HepG2 (cell line): ENCODE results near the gene TPI1. TPM values are rescaled to one million over a fixed set of nuclear protein-coding genes. Genes with fewer than 3 reads are reported as not detected.

Experiments
- CHCHD3 ChIP-seq: sonication (generic); formaldehyde crosslinking; IDR thresholded peaks from 2 replicates; pipeline ENCODE4 v1.8.0; 2022; ENCODE audit warnings: mild to moderate bottlenecking, missing genetic modification reagents, moderate library complexity
- FLYWCH1 ChIP-seq: sonication (generic); formaldehyde crosslinking; IDR thresholded peaks from 2 replicates; pipeline ENCODE4 v1.8.1; 2023; ENCODE audit warnings: mild to moderate bottlenecking, missing genetic modification reagents
- HOXD1 ChIP-seq: sonication (generic); formaldehyde crosslinking; IDR thresholded peaks from 2 replicates; pipeline ENCODE4 v1.5.0; 2020; ENCODE audit warnings: missing genetic modification reagents
- KAT7 ChIP-seq: IDR thresholded peaks from 2 replicates; pipeline ENCODE4 v1.6.1; 2018; ENCODE audit warnings: borderline replicate concordance, missing compliant biosample characterization
- KDM5A ChIP-seq: fragments of 200-600 bp; sonication (generic); IDR thresholded peaks from 2 replicates; pipeline ENCODE4 v1.7.0; 2018; ENCODE audit warnings: antibody characterized with exemption, mild to moderate bottlenecking, low read length, borderline replicate concordance
- KLF12 ChIP-seq: sonication (generic); formaldehyde crosslinking; IDR thresholded peaks from 2 replicates; pipeline ENCODE4 v1.4.0; 2020; ENCODE audit warnings: missing genetic modification reagents, borderline replicate concordance
- NBN ChIP-seq: fragments of 450-650 bp; conservative IDR thresholded peaks from 2 replicates; pipeline ENCODE4 v1.6.1; 2017
- NFE2L1 ChIP-seq: sonication (generic); formaldehyde crosslinking; IDR thresholded peaks from 2 replicates; pipeline ENCODE4 v1.4.0; 2020; ENCODE audit warnings: missing genetic modification reagents, mild to moderate bottlenecking, borderline replicate concordance
- NFRKB ChIP-seq: fragments of 450-650 bp; IDR thresholded peaks from 2 replicates; pipeline ENCODE4 v1.6.1; 2017
- REXO4 ChIP-seq: sonication (generic); formaldehyde crosslinking; IDR thresholded peaks from 2 replicates; pipeline ENCODE4 v1.8.0; 2022; ENCODE audit warnings: missing genetic modification reagents, mild to moderate bottlenecking, borderline replicate concordance
- THAP11 ChIP-seq: IDR thresholded peaks from 2 replicates; pipeline ENCODE4 v1.6.1; 2016; ENCODE audit warnings: missing biosample characterization, missing genetic modification reagents
- ZFP36L1 ChIP-seq: sonication (generic); formaldehyde crosslinking; IDR thresholded peaks from 2 replicates; pipeline ENCODE4 v1.8.0; 2022; ENCODE audit warnings: mild to moderate bottlenecking, missing genetic modification reagents, moderate library complexity
- ZFX ChIP-seq: sonication (generic); formaldehyde crosslinking; IDR thresholded peaks from 2 replicates; pipeline ENCODE4 v1.4.0; 2020; ENCODE audit warnings: mild to moderate bottlenecking, low read depth, missing genetic modification reagents, moderate library complexity
- ZMYM4 ChIP-seq: sonication (generic); formaldehyde crosslinking; IDR thresholded peaks from 2 replicates; pipeline ENCODE4 v1.8.1; 2023; ENCODE audit warnings: mild to moderate bottlenecking, missing genetic modification reagents
- ZNF180 ChIP-seq: sonication (generic); formaldehyde crosslinking; IDR thresholded peaks from 2 replicates; pipeline ENCODE4 v1.4.0; 2020; ENCODE audit warnings: low read depth, missing genetic modification reagents, borderline replicate concordance
- ZNF230 ChIP-seq: sonication (generic); formaldehyde crosslinking; IDR thresholded peaks from 2 replicates; pipeline ENCODE4 v1.4.0; 2020; ENCODE audit warnings: mild to moderate bottlenecking, missing genetic modification reagents
- ZNF317 ChIP-seq: sonication (generic); formaldehyde crosslinking; IDR thresholded peaks from 2 replicates; pipeline ENCODE4 v1.5.0; 2020; ENCODE audit warnings: mild to moderate bottlenecking, missing genetic modification reagents
- ZNF496 ChIP-seq: sonication (generic); formaldehyde crosslinking; IDR thresholded peaks from 2 replicates; pipeline ENCODE4 v1.8.1; 2023; ENCODE audit warnings: mild to moderate bottlenecking, moderate library complexity, missing genetic modification reagents; ENCODE audit not compliant: insufficient replicate concordance
- ZNF713 ChIP-seq: sonication (generic); formaldehyde crosslinking; IDR thresholded peaks from 2 replicates; pipeline ENCODE4 v1.4.0; 2020; ENCODE audit warnings: mild to moderate bottlenecking, missing genetic modification reagents
- polyA plus RNA-seq, 8 experiments: library from polyadenylated mRNA; depleted of rRNA in 3 of 8; stranded (reverse) in 7 of 8; unstranded in 1 of 8; fragments of >200 nt; fragmentation: Illumina TruSeq in 4 of 8; extraction: Trizol in 4 of 8; gene quantifications; 2 replicates each; pipeline versions ENCODE4 v1.2.1 to v1.2.3, GENCODE V29; 2011 to 2016; ENCODE audit warnings: low read depth in 4 of 8, missing spikeins in 1 of 8, mixed read lengths in 1 of 8; ENCODE audit not compliant: insufficient read depth in 1 of 8
- total RNA-seq, 5 experiments: library from RNA; depleted of rRNA; stranded (reverse); fragments of >200 nt; fragmentation: Illumina TruSeq; extraction: Trizol; gene quantifications; 2 replicates each; pipeline ENCODE4 v1.2.3, GENCODE V29; 2016; ENCODE audit warnings: low read depth in 1 of 5
- TF ChIP-seq, protein P1 (sequence below): IDR thresholded peaks from 2 replicates; pipeline ENCODE4 v1.6.1; 2012; ENCODE audit warnings: low read length, improper control_type of control experiment
- TF ChIP-seq, protein P2 (sequence below): sonication (generic); formaldehyde crosslinking; conservative IDR thresholded peaks from 2 replicates; pipeline ENCODE4 v1.5.0; 2020; ENCODE audit warnings: missing genetic modification reagents
- TF ChIP-seq, protein P3 (sequence below): fragments of 450-650 bp; IDR thresholded peaks from 2 replicates; pipeline ENCODE4 v1.6.1; 2017; ENCODE audit warnings: mild to moderate bottlenecking

Gene TPI1
- total and polyA plus RNA-seq, 2 of the 13 experiments (the other 11 are each of a cell fraction or from before 2014, with no cell fraction given), result 945 to 2,535 TPM

DNA sequence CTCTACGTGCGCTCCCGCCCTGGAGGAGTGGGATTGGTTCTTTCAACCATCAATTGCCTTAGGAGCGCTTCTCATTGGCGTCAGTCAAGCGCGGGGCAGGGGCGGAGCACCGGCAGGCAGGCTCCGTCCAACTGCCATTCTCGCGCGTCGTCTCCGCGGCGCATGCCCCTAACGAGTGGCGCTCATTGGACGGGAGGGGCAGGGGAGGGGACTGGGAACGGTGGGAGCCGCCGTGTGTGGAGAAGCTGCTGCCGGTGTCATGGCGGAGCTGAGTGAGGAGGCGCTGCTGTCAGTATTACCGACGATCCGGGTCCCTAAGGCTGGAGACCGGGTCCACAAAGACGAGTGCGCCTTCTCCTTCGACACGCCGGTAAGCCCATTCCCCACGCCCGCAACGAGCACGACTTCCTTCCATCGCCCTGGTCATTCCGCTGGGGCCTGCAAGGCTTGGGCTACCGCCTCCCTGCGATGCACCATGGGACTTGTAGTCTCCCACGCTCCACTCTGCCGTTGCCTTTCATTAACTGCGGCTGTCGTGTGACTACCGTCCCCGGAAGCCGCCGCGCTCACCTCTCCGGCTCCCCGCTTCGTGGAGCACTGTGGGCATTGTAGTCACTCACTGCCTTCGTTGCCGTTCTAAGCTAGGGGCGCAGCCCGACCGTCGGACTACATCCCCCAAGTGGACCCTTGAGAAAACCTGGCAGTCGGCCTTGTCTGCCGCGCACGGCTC lies 15.2 kb upstream of the TPI1 start, which contains the start of gene USP5 (continued):
- TF ChIP-seq, protein P1, sequence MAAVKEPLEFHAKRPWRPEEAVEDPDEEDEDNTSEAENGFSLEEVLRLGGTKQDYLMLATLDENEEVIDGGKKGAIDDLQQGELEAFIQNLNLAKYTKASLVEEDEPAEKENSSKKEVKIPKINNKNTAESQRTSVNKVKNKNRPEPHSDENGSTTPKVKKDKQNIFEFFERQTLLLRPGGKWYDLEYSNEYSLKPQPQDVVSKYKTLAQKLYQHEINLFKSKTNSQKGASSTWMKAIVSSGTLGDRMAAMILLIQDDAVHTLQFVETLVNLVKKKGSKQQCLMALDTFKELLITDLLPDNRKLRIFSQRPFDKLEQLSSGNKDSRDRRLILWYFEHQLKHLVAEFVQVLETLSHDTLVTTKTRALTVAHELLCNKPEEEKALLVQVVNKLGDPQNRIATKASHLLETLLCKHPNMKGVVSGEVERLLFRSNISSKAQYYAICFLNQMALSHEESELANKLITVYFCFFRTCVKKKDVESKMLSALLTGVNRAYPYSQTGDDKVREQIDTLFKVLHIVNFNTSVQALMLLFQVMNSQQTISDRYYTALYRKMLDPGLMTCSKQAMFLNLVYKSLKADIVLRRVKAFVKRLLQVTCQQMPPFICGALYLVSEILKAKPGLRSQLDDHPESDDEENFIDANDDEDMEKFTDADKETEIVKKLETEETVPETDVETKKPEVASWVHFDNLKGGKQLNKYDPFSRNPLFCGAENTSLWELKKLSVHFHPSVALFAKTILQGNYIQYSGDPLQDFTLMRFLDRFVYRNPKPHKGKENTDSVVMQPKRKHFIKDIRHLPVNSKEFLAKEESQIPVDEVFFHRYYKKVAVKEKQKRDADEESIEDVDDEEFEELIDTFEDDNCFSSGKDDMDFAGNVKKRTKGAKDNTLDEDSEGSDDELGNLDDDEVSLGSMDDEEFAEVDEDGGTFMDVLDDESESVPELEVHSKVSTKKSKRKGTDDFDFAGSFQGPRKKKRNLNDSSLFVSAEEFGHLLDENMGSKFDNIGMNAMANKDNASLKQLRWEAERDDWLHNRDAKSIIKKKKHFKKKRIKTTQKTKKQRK, result no peak
- TF ChIP-seq NFRKB, result no peak
- TF ChIP-seq ZMYM4 (CRISPR knock-in tag), result no peak; the same call in 1 of the 2 replicates
- no peak for TF ChIP-seq REXO4 (CRISPR knock-in tag)
- peak; percentile 99 for TF ChIP-seq THAP11
- TF ChIP-seq ZNF230 (CRISPR knock-in tag), result peak; percentile 41; the same call in 1 of the 2 replicates
- peak; percentile 70; the same call in 1 of the 2 replicates for TF ChIP-seq KDM5A
- TF ChIP-seq NBN, result no peak
- TF ChIP-seq FLYWCH1 (CRISPR knock-in tag), result no peak
- TF ChIP-seq, protein P2, sequence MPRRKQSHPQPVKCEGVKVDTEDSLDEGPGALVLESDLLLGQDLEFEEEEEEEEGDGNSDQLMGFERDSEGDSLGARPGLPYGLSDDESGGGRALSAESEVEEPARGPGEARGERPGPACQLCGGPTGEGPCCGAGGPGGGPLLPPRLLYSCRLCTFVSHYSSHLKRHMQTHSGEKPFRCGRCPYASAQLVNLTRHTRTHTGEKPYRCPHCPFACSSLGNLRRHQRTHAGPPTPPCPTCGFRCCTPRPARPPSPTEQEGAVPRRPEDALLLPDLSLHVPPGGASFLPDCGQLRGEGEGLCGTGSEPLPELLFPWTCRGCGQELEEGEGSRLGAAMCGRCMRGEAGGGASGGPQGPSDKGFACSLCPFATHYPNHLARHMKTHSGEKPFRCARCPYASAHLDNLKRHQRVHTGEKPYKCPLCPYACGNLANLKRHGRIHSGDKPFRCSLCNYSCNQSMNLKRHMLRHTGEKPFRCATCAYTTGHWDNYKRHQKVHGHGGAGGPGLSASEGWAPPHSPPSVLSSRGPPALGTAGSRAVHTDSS (CRISPR knock-in tag), result peak; percentile 93; the same call in 1 of the 2 replicates
- TF ChIP-seq KAT7 (CRISPR knock-in tag), result no peak
- no peak; the same call in 1 of the 2 replicates for TF ChIP-seq ZNF180
- TF ChIP-seq KLF12 (CRISPR knock-in tag), result no peak; the same call in 1 of the 2 replicates
- TF ChIP-seq ZNF496, result no peak
- TF ChIP-seq, protein P3, sequence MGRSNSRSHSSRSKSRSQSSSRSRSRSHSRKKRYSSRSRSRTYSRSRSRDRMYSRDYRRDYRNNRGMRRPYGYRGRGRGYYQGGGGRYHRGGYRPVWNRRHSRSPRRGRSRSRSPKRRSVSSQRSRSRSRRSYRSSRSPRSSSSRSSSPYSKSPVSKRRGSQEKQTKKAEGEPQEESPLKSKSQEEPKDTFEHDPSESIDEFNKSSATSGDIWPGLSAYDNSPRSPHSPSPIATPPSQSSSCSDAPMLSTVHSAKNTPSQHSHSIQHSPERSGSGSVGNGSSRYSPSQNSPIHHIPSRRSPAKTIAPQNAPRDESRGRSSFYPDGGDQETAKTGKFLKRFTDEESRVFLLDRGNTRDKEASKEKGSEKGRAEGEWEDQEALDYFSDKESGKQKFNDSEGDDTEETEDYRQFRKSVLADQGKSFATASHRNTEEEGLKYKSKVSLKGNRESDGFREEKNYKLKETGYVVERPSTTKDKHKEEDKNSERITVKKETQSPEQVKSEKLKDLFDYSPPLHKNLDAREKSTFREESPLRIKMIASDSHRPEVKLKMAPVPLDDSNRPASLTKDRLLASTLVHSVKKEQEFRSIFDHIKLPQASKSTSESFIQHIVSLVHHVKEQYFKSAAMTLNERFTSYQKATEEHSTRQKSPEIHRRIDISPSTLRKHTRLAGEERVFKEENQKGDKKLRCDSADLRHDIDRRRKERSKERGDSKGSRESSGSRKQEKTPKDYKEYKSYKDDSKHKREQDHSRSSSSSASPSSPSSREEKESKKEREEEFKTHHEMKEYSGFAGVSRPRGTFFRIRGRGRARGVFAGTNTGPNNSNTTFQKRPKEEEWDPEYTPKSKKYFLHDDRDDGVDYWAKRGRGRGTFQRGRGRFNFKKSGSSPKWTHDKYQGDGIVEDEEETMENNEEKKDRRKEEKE, result no peak
- TF ChIP-seq NFE2L1 (CRISPR knock-in tag), result peak; percentile 72; the same call in 1 of the 2 replicates
- no peak for TF ChIP-seq CHCHD3 (CRISPR knock-in tag)
- TF ChIP-seq HOXD1 (CRISPR knock-in tag), result no peak
- TF ChIP-seq ZFX (CRISPR knock-in tag), result peak; percentile 99
- TF ChIP-seq ZNF317 (CRISPR knock-in tag), result no peak
- TF ChIP-seq ZFP36L1 (CRISPR knock-in tag), result no peak
- 0 out of 2 replicates have a peak, but pooled peaks have one; percentile 88 for TF ChIP-seq ZNF713 (CRISPR knock-in tag)
